Midbrain (tissue), 1 donor: ENCODE results near the gene ZNF425.
"Not testable (repeated sequence)": the region's sequence is repeated elsewhere in the genome, so short reads cannot be mapped to it uniquely, and the experiment has no call there.

ENCODE experiments used
- DNase-seq: peaks from one replicate; lab custom pipeline; 2025; lab: John Stamatoyannopoulos, UW

The ZNF425 gene, protein sequence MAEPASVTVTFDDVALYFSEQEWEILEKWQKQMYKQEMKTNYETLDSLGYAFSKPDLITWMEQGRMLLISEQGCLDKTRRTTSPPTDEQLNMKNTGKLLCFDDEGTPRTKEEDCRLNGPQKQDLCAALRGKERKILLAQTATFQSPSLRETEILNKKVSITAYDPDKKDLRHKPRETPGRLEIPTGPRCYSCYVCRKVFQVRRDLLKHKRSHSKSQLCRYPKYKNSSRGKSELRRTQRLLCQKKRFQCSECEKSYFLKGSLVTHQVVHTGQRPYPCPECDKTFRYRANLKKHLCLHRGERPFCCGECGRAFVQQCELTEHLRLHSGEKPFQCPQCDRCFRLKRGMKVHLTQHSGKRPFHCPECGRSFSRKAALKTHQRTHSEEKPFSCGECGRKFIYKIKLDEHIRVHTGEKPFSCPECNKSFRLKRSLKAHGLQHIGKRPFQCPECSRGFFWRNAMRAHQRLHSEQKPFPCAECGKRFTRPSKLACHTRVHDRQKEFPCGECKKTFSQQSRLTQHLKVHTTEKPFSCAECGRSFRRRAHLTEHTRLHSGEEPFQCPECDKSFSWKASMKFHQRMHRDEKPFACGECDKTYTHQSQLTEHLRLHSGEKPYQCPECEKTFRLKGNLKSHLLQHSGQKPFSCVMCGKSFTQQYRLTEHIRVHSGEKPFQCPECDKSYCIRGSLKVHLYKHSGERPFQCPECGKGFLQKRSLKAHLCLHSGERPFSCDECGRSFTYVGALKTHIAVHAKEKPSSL

GRCh38 chr7:149125863-149126661 is at the start of gene ZNF425:
TSS of gene ZNF425 (minus strand) at chr7:149126324. CDS start at chr7:149126213, 111 bp downstream.
- peak; percentile 95 for DNase-seq

DNA sequence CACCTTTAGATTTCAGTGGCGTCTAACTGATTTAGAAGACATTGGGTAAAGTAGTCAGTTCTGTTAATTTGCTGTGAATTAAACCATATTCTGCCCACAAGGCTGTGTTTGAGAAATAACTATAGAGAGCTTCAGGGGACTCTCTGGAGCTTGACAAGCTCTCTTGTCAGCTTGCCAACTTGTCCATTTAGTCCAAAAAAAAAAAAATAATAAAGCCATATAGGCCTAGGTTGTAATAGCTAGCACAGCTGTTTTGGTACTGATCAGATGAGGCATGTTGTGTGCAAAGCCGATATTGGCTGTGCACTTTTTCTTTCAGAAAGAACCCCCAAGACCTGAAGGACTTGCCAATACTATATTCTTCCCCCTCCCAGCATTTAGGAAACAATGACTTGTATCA is 49.0 kb upstream of the ZNF425 start:
- no peak for DNase-seq

GRCh38 chr7:149172534-149172920 is 46.4 kb upstream of the ZNF425 start:
- DNase-seq, result no peak

DNA sequence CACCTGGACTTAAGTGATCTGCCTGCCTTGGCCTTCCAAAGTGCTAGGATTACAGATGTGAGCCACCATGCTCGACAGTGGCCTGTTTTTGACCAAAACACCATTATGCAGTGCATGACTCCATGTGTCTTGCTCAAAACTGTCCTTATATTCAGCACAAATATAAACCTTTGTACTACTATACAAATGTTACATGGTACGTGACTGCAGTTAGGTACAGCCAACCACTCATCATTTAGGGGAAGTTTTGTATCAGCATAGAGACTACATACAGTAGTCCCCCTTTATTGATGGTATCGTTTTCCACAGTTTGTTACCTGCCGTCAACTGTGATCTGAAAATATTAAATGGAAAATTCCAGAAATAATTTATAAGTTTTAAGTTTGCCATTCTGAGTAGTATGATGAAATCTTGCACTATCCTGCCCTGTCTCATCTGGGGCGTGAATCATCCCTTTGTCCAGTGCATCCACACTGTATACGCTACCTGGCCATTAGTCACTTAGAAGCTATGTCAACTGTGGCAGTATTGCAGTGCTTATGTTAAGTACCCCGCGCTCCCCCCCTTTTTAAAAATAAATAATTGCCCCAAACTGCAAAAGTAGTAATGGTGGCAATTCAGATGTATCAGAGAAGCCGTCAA is 45.9 kb upstream of the ZNF425 start:
- DNase-seq, result no peak

DNA sequence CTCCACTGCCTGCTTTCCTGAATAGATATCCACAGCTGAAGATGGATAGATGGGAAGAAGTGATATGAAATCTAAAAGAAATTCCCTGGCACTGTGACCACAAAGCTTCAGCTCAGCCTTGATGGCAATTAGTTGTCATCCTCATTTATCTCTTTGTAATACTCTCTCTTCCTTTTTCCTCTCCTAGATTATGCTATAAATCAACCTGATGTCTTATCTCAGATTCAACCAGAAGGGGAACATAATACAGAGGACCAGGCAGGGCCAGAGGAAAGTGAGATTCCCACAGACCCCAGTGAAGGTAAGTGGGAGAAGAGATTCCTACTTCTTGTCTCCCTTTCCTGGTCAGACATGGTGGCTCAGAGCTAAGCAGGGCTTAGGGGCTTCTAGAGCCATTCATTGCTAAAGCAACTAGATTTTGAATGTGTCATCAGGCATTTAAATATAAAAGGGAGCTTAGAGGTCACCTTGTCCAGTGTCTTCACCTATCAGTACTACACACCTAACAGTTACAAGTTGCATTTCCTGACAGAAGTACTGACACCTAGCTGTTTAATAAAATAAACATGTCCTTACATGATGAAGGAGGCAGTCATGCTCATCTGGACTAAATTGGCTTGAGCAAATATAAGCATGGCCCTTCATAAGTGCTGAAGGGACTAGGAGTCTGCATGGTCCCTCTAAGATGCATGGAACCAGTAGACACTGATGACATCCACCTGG is 40.7 kb upstream of the ZNF425 start:
- DNase-seq, result no peak

DNA sequence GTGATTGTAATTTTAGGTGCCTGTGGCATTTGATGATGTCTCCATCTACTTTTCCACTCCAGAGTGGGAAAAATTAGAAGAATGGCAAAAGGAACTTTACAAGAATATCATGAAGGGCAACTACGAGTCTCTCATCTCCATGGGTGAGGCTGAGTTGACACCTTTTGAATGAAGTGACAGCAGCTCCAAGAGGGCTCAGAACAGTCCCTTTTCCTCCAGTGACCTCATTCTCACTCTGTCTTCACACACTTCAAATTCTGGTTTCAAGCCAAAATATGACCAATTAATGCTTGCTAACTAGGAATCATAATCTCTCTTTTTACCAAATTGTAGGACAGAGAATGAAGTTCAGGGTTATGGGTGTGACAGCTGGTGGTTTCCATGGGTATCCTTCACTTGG is 40.0 kb upstream of the ZNF425 start:
- DNase-seq, result no peak

DNA sequence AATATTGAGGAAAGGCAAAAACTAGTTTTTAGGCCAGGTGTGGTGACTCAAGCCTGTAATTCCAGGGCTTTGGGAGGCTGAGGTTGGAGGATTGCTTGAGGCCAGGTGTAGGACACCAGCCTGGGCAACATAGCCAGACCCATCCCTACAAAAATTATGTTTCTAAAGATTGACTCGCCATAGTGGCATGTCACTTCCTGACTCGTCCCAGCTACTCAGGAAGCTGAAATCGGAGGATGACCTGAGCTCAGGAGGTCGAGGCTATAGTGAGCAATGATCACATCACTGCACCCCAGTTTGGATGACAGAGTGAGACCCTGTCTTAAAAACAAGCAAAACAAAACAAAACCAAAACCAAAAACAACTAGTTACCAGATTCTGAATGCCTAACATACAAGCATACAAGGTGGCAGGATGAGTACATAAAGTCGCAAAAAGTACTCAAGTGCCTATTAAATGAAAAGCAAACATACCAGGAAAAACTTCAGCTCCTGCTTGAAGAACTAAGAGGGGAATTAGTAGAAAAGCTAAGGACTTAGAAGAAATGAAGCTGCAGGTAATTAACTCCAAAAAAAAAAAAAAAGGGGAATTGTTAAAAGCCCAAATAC is 35.2 kb upstream of the ZNF425 start:
- no peak for DNase-seq

- no peak for DNase-seq
Measured at GRCh38 chr7:149156898-149157297, 30.8 kb upstream of the ZNF425 start.

DNA sequence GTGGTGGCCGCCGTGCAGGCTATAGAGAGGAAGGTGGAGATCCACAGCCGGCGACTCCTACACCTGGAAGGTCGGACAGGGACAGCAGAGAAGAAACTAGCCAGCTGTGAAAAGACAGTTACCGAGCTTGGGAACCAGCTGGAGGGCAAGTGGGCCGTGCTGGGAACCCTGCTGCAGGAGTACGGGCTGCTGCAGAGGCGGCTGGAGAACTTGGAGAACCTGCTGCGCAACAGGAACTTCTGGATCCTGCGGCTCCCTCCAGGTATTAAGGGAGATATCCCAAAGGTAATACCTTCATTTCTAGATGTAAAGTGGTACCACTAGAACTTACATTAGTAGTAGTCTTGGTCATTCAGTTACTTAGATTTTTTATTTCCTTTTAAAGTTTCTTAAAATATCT is 27.9 kb upstream of the ZNF425 start:
- no peak for DNase-seq

- DNase-seq, result no peak
Measured at GRCh38 chr7:149153346-149153745, 27.2 kb upstream of the ZNF425 start.

DNA sequence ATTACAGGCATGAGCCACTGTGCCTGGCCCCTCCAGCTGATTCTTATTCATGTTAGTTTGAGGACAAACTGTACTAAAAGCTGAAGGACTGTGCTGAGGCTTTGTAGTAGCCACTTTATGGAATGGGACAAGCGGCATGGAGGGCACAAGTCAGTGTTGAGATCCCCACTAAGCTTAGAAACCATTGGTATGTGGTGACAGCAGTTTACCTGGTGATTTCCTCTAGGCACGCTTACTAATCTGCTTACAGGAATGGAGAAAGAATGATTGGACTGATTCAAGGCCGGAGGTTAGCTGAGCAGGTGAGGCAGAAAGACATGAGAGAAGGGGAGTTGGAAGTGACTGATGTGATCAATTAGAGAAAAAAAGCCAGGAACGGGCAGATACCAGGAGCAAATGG is 24.9 kb upstream of the ZNF425 start:
- no peak for DNase-seq

GRCh38 chr7:149147752-149148653 is 21.9 kb upstream of the ZNF425 start:
- peak; percentile 42 for DNase-seq

DNA sequence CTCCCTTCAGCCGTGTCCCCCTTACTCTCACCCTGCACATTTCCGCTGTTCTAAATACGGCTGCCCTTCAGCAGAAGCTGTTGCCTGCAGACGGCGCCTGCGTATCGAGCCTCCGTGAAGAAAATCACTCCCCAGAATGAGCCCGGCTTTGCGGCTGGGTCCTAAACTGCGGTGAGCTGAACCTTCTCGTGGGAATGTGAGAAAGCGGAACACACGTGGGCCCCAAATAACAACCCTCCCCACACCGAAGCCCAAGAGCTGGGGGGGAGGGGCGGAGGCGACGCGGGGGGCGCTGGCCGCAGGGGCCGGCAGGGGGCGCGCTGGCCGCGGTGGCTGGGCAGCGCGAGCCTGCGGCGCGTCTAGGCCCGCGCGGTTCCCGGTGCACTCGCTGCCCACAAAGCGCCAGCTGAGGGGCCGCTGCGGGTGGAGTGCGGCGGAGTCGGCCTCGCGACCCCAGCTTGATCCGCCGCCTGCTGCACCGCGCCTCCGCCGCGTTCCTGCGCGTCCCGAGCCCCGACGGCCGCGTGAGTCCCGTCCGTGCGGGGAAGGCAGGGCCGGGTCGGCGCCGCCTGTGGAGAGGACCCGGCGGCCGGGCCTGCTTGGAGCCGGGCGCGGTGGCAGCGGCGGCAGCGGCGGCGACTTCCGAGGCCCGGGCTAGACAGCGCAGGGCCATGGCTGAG is 21.1 kb upstream of the ZNF425 start, which contains the start of gene ZNF398:
TSS of gene ZNF398 (plus strand) at position 382 of the 680 bp plus-strand sequence. CDS start at position 672, 290 bp downstream.
- DNase-seq, result peak; percentile 74

DNA sequence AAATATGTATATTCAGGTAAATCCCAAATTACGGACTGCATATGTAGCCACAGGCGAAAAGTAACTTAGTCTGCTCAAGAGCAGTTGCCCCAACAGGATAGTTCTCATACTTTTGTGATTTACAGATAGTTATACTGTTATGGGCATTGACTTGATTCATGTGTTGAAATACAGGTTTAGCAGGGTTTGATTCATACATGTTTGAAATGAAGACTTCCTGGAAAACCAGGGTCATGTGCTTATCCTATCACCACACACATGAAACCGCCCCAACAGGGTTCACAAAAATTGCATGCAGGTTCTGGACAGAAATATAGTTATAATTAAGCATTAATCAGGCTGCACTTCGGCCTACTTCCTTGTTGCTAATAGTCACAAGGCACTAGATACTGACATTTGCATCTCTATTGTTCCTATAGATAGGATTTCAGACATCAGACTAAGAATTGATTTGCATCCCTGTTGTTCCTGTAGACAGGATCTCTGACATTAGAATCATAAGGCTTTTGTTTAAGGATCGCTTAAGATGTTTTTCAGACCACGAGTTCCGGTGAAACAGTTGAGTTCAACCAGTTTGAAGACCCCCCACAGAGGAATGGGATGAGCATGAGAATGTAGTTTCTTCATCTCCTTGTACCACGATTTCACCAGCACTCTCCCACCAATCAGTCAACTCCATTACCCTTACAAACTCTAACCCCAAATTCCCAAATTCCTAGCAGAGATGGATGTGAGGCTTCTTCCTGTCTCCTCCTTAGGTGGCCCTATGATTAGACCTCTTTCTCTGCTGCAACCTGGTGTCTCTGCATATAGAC is 19.1 kb upstream of the ZNF425 start:
- no peak for DNase-seq

DNA sequence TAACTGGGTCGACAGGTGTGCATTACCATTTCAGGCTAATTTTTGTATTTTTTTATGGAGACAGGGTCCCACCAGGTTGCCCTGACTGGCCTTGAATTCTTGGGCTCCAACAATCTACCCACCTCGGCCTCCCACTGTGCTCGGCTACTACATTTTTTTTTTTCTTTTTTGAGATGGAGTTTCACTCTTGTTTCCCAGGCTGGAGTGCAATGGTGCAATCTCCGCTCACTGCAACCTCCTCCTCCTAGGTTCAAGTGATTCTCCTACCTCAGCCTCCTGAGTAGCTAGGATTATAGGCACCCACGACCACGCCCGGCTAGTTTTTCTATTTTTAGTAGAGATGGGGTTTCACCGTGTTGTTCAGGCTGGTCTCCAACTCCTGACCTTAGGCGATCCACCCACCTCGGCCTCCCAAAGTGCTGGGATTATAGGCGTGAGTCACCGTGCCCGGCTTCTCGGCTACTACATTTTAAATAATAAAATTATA is 18.4 kb upstream of the ZNF425 start:
- DNase-seq, result not testable (repeated sequence)

GRCh38 chr7:149141893-149142292 is 15.8 kb upstream of the ZNF425 start:
- DNase-seq, result no peak

DNA sequence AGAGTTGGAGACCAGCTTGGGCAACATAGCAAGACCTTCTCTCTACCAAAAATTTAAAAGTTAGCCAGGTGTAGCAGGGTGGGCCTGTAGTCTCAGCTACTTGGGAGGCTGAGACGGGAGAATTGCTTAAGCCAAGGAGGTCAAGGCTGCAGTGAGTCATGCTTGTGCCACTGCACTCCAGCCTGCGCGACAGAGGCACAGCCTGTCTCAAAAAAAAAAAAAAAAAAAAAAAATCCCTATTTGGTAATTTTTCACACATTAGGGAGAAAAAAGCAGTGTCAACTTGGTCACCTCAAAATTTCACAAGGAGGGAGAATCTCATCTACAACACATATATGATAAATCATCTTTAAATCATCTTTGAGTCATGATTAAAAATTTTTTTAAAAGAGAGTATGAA is 14.7 kb upstream of the ZNF425 start:
- DNase-seq, result no peak

- no peak for DNase-seq
Measured at GRCh38 chr7:149136118-149136517, 10.0 kb upstream of the ZNF425 start.
